Body of pancreas (tissue), 4 donors: ENCODE data around the gene KLHL36. TPM values are rescaled to one million over a fixed set of nuclear protein-coding genes. Genes with fewer than 3 reads are reported as not detected.
A peak's percentile ranks its signal among the peaks of the same experiment; 100 is the strongest.

Experiments used
- ATAC-seq: fragments of 150-250 bp; one replicate; pipeline ENCODE4 v1.9.1; 2016
- DNase-seq, 4 donors: peaks; one replicate each; pipeline ENCODE4 v3.0.0-alpha.2; 2019
- H3K27ac ChIP-seq, 4 donors: fragments of 200-600 bp; sonication (generic); 1 replicate in 3 of 4; 2 replicates in 1 of 4; pipeline versions ENCODE4 v1.5.1 to v1.6.1; 2016 to 2019; ENCODE audit warnings: mild to moderate bottlenecking in 1 of 4, mixed read lengths in 1 of 4, moderate library complexity in 1 of 4
- H3K27me3 ChIP-seq, 2 donors: fragments of 200-600 bp; sonication (generic); one replicate each; pipeline ENCODE4 v1.6.0; 2016; ENCODE audit warnings: mild to moderate bottlenecking in 1 of 2
- H3K36me3 ChIP-seq, 2 donors: fragments of 200-600 bp; sonication (generic); replicated peaks in 1 of 2; 2 replicates each; pipeline ENCODE4 v1.5.1; 2016; ENCODE audit warnings: low read depth in 2 of 2; ENCODE audit not compliant: insufficient read depth in 1 of 2
- H3K4me1 ChIP-seq: fragments of 200-600 bp; sonication (generic); one replicate; pipeline ENCODE4 v1.6.0; 2016
- H3K4me3 ChIP-seq, 2 donors: fragments of 200-600 bp; sonication (generic); 1 replicate in 1 of 2; 2 replicates in 1 of 2; pipeline ENCODE4 v1.5.1; 2016 to 2019
- H3K9me3 ChIP-seq, 3 donors: fragments of 200-600 bp; sonication (generic); 1 replicate in 2 of 3; 2 replicates in 1 of 3; pipeline ENCODE4 v1.5.1; 2016
- POLR2A ChIP-seq, 3 donors: fragments of 450-650 bp; IDR thresholded peaks; one replicate each; pipeline ENCODE4 v1.6.1; 2016; ENCODE audit warnings: antibody characterized with exemption in 3 of 3, mild to moderate bottlenecking in 2 of 3
- WGBS, 2 donors: methylation state at CpG; one replicate each; pipeline ENCODE4 v1.1.5; 2017; 5-methylcytosine and 5-hydroxymethylcytosine counted together
- intact Hi-C: fragments of 100-400 bp; cut with DNase I; formaldehyde crosslinking; loops from one replicate; pipeline ENCODE4 v1.15.1; 2023
- total RNA-seq, 2 donors: library from RNA; depleted of rRNA; stranded (reverse); fragments of >200 nt; gene quantifications; one replicate each; pipeline ENCODE4 v1.1.0, GENCODE V29; 2016
- TF ChIP-seq, protein P1 (sequence below), 7 experiments: fragments of 450-650 bp in 4 of 7; fragments of 200-600 bp in 3 of 7; sonication (generic) in 3 of 7; IDR thresholded peaks; one replicate each; pipeline ENCODE4 v1.5.1; 2016 to 2019; ENCODE audit warnings: antibody characterized with exemption in 7 of 7

The KLHL36 gene
- total RNA-seq, 2 donors from 2014 or later = 39.7 to 50.8 TPM

DNA sequence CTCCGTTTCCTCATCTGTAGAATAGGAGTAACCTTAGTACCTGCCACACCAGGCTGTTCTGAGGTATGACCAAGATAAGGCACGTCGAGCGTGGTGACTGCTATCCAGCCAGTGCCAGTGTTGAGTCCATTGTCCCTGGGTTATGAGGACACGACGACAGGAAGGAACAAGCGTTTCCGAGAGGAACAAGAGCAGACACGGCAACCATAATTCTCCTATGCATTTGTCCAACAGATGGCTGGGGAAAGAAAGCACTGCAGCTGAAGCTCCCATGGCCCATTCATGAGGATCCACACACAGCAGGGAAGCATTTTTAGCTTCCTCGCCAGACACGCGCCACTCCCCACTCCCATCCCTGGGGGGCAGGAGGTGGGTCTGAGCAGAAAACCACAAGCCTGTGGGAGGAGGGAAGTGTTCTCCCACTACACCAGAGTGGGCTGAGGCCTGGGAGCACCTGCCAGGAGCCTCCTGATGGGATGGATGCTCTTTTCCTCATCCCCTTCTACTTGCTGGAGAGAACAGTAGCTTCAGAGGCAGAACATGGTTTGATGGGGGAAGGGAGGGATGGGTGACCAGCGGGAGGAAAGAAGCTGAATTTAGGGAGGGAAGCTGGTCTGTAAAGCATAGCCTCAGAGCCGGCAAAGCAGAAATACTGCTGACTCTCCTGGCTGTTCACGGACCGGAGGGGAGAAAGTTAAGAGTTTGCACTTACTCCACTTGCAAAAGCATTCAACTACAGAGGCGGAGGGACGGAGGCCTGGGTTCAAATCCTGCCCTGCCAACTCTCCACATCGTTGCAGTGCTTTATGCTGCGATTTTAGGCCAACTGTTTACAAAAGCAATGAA is 33.1 kb upstream of the KLHL36 start:
- Histone ChIP-seq H3K27me3 (no peaks in the 10 kb centered on the region), H3K4me3 (no peak overlapping the region), H3K4me1 (peaks cover 14% of the 10 kb centered on the region), H3K36me3 (no peaks in the 10 kb centered on the region), H3K27ac (no peak overlapping the region), H3K9me3 (no peaks in the 10 kb centered on the region)
- 73 to 89% methylated on average over 18 to 20 of the region's 20 CpGs for WGBS, 2 donors
- intact Hi-C loops = no loop called here
- DNase-seq = no peak
- no peak for ATAC-seq
- no peak for TF ChIP-seq POLR2A (IDR thresholded peaks at IDR 0.05)
- TF ChIP-seq, protein P1, sequence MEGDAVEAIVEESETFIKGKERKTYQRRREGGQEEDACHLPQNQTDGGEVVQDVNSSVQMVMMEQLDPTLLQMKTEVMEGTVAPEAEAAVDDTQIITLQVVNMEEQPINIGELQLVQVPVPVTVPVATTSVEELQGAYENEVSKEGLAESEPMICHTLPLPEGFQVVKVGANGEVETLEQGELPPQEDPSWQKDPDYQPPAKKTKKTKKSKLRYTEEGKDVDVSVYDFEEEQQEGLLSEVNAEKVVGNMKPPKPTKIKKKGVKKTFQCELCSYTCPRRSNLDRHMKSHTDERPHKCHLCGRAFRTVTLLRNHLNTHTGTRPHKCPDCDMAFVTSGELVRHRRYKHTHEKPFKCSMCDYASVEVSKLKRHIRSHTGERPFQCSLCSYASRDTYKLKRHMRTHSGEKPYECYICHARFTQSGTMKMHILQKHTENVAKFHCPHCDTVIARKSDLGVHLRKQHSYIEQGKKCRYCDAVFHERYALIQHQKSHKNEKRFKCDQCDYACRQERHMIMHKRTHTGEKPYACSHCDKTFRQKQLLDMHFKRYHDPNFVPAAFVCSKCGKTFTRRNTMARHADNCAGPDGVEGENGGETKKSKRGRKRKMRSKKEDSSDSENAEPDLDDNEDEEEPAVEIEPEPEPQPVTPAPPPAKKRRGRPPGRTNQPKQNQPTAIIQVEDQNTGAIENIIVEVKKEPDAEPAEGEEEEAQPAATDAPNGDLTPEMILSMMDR (IDR thresholded peaks at IDR 0.05) = no peak

DNA sequence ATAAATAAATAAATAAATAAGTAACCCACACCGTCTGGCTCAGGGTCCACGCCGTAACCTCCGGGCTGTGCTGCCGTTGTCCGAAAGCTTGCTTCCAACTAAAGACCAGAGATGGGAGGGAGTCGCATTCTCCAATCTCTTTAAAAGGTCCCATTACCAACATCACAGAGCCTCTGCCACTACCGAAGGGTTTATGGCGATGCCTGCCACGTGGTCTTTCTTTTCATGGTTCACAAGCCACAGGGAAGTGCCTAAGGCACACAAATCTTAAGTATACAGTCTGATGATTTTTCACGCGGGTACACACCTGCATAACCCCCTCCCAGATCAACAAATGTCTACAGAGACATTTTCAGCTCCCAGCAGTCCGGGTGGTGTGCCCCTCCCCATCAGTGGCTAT is 31.8 kb upstream of the KLHL36 start:
- Histone ChIP-seq H3K27me3 (no peaks in the 10 kb centered on the region), H3K27ac (no peak overlapping the region), H3K36me3 (no peaks in the 10 kb centered on the region), H3K4me1 (peaks cover 14% of the 10 kb centered on the region), H3K4me3 (peak overlapping the region in 1 of 2 donors; percentile 60), H3K9me3 (no peaks in the 10 kb centered on the region)
- no peak for TF ChIP-seq POLR2A (IDR thresholded peaks at IDR 0.05)
- TF ChIP-seq, protein P1 (IDR thresholded peaks at IDR 0.05) = no peak
- no peak for ATAC-seq
- DNase-seq = no peak
- 36 to 58% methylated on average over 13 of the region's 13 CpGs for WGBS, 2 donors
- intact Hi-C loops = no loop called here

DNA sequence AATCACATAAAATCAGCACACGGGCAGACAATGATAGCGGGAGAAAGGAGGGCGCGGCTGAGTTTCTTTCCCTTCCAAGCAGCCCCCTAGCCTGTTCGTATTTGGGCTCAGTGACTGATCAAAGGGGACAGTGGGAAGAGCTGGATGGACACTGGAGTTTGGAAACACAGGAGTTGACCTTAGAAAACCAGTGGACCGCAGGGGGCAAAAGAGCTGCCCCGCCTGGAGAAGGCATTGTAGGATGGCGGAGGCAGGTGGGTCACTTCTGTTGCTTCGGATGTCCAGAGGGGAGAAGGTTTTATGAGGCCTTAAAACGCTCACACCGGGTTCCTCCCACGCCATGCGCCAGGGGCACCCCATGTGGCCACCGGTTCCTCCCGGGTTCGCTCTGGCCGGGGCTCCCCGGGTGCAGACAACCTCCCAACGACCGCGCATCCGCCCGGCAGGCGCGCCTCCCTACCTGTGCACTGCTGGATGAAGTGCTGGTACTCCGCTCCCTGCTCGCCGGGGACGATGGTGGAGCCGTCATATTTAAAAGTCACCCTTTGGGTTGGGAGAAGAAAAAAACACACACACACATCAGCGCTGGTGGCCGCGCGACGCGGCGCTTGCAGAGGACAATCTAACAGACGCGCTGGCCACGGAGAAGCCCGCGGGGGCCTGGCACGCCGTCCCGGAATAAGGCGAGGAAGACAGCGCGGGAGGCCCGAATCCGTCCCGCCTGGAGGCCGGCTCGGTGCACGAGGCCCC is 31.1 kb upstream of the KLHL36 start:
- H3K4me1 ChIP-seq = peaks cover 17% of the 10 kb centered on the region
- H3K27me3 ChIP-seq = no peaks in the 10 kb centered on the region
- ATAC-seq (peak; percentile 18), DNase-seq (peak in 3 of 4 donors; percentile 29 to 41 (median 37))
- 2 to 6% methylated on average over 39 to 54 of the region's 54 CpGs for WGBS, 2 donors
- H3K9me3 ChIP-seq = no peaks in the 10 kb centered on the region
- no peak for TF ChIP-seq POLR2A (IDR thresholded peaks at IDR 0.05)
- TF ChIP-seq, protein P1 (IDR thresholded peaks at IDR 0.05) = no peak
- peak overlapping the region; percentile 49 to 60 for H3K4me3 ChIP-seq
- peak overlapping the region; percentile 7 to 61 (median 30) for H3K27ac ChIP-seq
- H3K36me3 ChIP-seq = no peaks in the 10 kb centered on the region
- intact Hi-C loops = no loop called here

DNA sequence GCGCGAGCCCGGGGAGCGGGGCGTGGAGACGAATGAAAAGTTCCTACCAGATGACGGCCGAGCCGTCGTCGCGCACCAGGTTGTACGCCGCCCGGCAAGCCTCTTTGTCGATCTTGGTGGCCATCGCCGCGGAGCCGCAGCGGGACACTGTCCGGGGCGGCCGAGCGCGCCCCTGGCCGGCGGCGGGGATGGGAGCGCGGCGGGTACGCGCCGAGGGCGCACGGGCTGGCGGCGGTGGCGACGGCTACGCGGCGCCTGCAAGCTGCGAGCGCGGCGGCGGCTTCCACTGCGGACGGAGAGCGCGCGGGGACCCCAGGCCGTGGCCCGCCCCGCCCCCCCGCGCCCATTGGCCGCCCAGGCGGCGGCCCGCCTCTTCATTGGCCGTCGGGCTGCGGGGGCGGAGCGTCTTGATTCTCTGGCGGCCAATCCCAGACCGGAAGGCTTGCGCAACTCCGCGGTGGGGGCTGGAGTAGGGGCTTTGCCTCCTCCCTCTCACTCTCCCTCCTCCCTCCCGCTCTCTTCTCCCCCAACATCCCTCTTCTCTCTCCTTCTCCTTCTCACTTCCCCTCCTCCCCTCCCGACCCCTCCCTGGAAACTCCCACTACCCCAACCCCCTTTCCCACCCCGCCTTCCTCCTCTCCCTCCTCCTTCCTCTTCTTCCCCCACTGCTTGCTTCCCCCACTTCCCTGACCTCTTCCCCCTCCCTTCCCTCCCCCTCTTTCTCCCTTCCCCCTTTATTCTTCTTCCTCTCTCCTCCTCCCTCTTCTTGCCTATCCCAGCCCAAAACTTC is 30.3 kb upstream of the KLHL36 start, which contains the start of gene COTL1:
COTL1 (minus strand) TSS at position 288 of the 790 bp plus-strand sequence; CDS start at position 124, 164 bp downstream.
- H3K36me3 ChIP-seq = no peaks in the 10 kb centered on the region
- ATAC-seq (peak; percentile 86), DNase-seq (peak; percentile 93 to 96 (median 95))
- peak within 1 kb of the TSS; percentile 49 to 60 for H3K4me3 ChIP-seq
- WGBS, 2 donors = 0 to 1% methylated on average over 10 to 59 of the region's 76 CpGs
- intact Hi-C loops = no loop called here
- peak within 1 kb of the TSS; percentile 7 to 72 (median 60) for H3K27ac ChIP-seq
- no peak for TF ChIP-seq POLR2A (IDR thresholded peaks at IDR 0.05)
- TF ChIP-seq, protein P1 (IDR thresholded peaks at IDR 0.05) = peak in 1 of 7 experiments; percentile 8
- H3K4me1 ChIP-seq = peaks cover 17% of the 10 kb centered on the region
- H3K9me3 ChIP-seq = no peaks in the 10 kb centered on the region
- no peaks in the 10 kb centered on the region for H3K27me3 ChIP-seq
